Astrocyte of the cerebellum (primary cell): Measurements from ENCODE around the gene KCNJ6.

Experiments
- DNase-seq: peaks from one replicate; pipeline ENCODE4 v3.0.0-alpha.2; 2011; ENCODE audit warnings: low read depth
- H3K4me3 ChIP-seq: 2 replicates; pipeline ENCODE4 v1.5.1; 2011; ENCODE audit warnings: mild to moderate bottlenecking, low read depth, low read length, moderate library complexity
- CTCF ChIP-seq: IDR thresholded peaks from 2 replicates; pipeline ENCODE4 v1.5.1; 2012; ENCODE audit warnings: low read length, low read depth, moderate library complexity, mild to moderate bottlenecking; ENCODE audit errors: missing control alignments
- in situ Hi-C: cut with HindIII; loops from 2 replicates; pipeline ENCODE4 v1.10.0; 2017; ENCODE audit warnings: low sequenced_read_pairs

The KCNJ6 gene

GRCh38 chr21:37575580-37575979, 340.7 kb downstream of the KCNJ6 start:
- no peak for TF ChIP-seq CTCF

GRCh38 chr21:37574751-37575150, 341.5 kb downstream of the KCNJ6 start:
- DNase-seq, result no peak
- no peak for TF ChIP-seq CTCF
- H3K4me3 ChIP-seq, result no peak overlapping the region
- in situ Hi-C loops, result loop anchor here (5.0 kb wide), 1 partner anchor 197 kb away; no protein-coding TSS in a partner anchor

More at GRCh38 chr21:37575580-37575979, 340.7 kb downstream of the KCNJ6 start:
- DNase-seq, result no peak
- H3K4me3 ChIP-seq, result no peak overlapping the region
- in situ Hi-C loops, result loop anchor here (5.0 kb wide), 1 partner anchor 198 kb away; no protein-coding TSS in a partner anchor

- DNase-seq, result no peak
- TF ChIP-seq CTCF, result no peak
- no peak overlapping the region for H3K4me3 ChIP-seq
- in situ Hi-C loops, result no loop called here
These were observed 341.9 kb downstream of the KCNJ6 start for GRCh38 chr21:37574316-37574715.

- H3K4me3 ChIP-seq, result no peak overlapping the region
- no peak for TF ChIP-seq CTCF
- in situ Hi-C loops, result no loop called here
- no peak for DNase-seq
These were observed 344.8 kb downstream of the KCNJ6 start for GRCh38 chr21:37571442-37571841.

- in situ Hi-C loops, result no loop called here
- TF ChIP-seq CTCF, result no peak
- no peak overlapping the region for H3K4me3 ChIP-seq
- DNase-seq, result no peak
These were observed 347.3 kb downstream of the KCNJ6 start for GRCh38 chr21:37568916-37569315.

GRCh38 chr21:37568415-37568814, 347.8 kb downstream of the KCNJ6 start:
- no peak overlapping the region for H3K4me3 ChIP-seq
- no peak for DNase-seq
- TF ChIP-seq CTCF, result no peak
- in situ Hi-C loops, result no loop called here
